Measurements from ENCODE around the gene TSC1.

- TF ChIP-seq POLR2A (IDR thresholded peaks at IDR 0.05) (no peak), CTCF (IDR thresholded peaks at IDR 0.05) (no peak)
Observed at GRCh38 chr9:132912131-132912530, 32.3 kb downstream of the TSC1 start.
